ENCODE data around the gene TCERG1L.

The TCERG1L gene

DNA sequence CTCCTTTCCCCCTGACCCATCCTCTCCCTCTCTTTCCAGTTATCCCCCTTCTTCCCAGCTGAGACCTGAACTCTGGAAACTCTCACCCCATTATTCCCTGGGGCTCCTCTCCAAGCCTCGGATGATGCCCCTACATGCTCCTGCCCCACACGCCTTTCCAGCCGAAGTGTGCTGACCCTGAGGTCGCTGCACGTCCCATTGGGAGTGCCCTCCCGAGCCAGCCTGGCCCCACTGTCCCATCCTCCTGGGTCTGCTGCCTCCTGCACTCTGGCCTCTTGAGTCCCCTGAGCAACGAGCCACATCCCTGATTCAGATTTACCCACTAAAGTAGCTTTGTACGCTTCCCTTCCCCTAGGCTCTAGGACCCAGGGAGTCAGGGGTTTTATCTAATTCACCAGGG, 87.4 kb downstream of the TCERG1L start:
- no peak for TF ChIP-seq SIN3A (IDR thresholded peaks at IDR 0.05; ENCODE audit: borderline replicate concordance, insufficient read depth, low read length)
- no peak for TF ChIP-seq TAF1 (IDR thresholded peaks at IDR 0.05; ENCODE audit: borderline replicate concordance, insufficient read depth, low read length)
- TF ChIP-seq FOXP2 (optimal IDR thresholded peaks at IDR 0.05; ENCODE audit: borderline replicate concordance, extremely low read depth, extremely low read length, insufficient read depth): no peak
- TF ChIP-seq REST (IDR thresholded peaks at IDR 0.05; ENCODE audit: insufficient read depth in 1 of 2, low read depth in 2 of 2, low read length in 2 of 2): no peak
- TF ChIP-seq POLR2AphosphoS5 (IDR thresholded peaks at IDR 0.05; ENCODE audit: low read depth, low read length): no peak

DNA sequence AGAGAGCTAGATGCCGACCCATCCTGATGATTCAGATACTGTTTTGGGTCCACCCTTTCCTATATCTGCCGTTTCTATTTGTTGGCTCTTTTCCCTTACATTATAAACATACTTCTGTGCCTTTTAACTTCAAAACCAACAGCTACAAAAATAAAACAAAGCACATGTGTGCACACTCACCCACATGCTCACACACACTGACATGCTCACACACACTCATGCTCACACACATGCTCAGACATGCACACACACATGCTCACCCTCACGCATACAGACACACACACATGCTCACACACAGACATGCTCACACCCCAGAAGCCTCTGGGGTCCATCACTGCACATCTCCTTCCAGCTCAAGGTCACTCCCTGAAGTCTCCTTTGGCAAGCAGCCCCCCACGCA, 88.1 kb downstream of the TCERG1L start:
- TF ChIP-seq SIN3A (IDR thresholded peaks at IDR 0.05; ENCODE audit: borderline replicate concordance, insufficient read depth, low read length) (no peak), FOXP2 (optimal IDR thresholded peaks at IDR 0.05; ENCODE audit: borderline replicate concordance, extremely low read depth, extremely low read length, insufficient read depth) (no peak), REST (IDR thresholded peaks at IDR 0.05; ENCODE audit: insufficient read depth in 1 of 2, low read depth in 2 of 2, low read length in 2 of 2) (no peak), POLR2AphosphoS5 (IDR thresholded peaks at IDR 0.05; ENCODE audit: low read depth, low read length) (no peak), TAF1 (IDR thresholded peaks at IDR 0.05; ENCODE audit: borderline replicate concordance, insufficient read depth, low read length) (no peak)

- no peak for TF ChIP-seq FOXP2 (optimal IDR thresholded peaks at IDR 0.05; ENCODE audit: borderline replicate concordance, extremely low read depth, extremely low read length, insufficient read depth)
- no peak for TF ChIP-seq TAF1 (IDR thresholded peaks at IDR 0.05; ENCODE audit: borderline replicate concordance, insufficient read depth, low read length)
- TF ChIP-seq SIN3A (IDR thresholded peaks at IDR 0.05; ENCODE audit: borderline replicate concordance, insufficient read depth, low read length): no peak
- TF ChIP-seq POLR2AphosphoS5 (IDR thresholded peaks at IDR 0.05; ENCODE audit: low read depth, low read length): no peak
- TF ChIP-seq REST (IDR thresholded peaks at IDR 0.05; ENCODE audit: insufficient read depth in 1 of 2, low read depth in 2 of 2, low read length in 2 of 2): no peak
These were observed 88.5 kb downstream of the TCERG1L start for GRCh38 chr10:131222986-131223385.

- no peak for TF ChIP-seq POLR2AphosphoS5 (IDR thresholded peaks at IDR 0.05; ENCODE audit: low read depth, low read length)
- TF ChIP-seq SIN3A (IDR thresholded peaks at IDR 0.05; ENCODE audit: borderline replicate concordance, insufficient read depth, low read length): no peak
- TF ChIP-seq REST (IDR thresholded peaks at IDR 0.05; ENCODE audit: insufficient read depth in 1 of 2, low read depth in 2 of 2, low read length in 2 of 2): no peak
- no peak for TF ChIP-seq FOXP2 (optimal IDR thresholded peaks at IDR 0.05; ENCODE audit: borderline replicate concordance, extremely low read depth, extremely low read length, insufficient read depth)
- no peak for TF ChIP-seq TAF1 (IDR thresholded peaks at IDR 0.05; ENCODE audit: borderline replicate concordance, insufficient read depth, low read length)
These were observed 89.8 kb downstream of the TCERG1L start for GRCh38 chr10:131221632-131222277.
